HEK293T (cell line): ENCODE results near the gene CARD11.

ENCODE experiments used
- CTBP1 ChIP-seq: fragments of 450-650 bp; IDR thresholded peaks from 2 replicates; pipeline ENCODE4 v1.6.1; 2016; ENCODE audit warnings: borderline replicate concordance
- FOXA1 ChIP-seq: fragments of 450-650 bp; IDR thresholded peaks from 2 replicates; pipeline ENCODE4 v1.6.1; 2016; ENCODE audit warnings: mild to moderate bottlenecking
- FOXK2 ChIP-seq: fragments of 450-650 bp; IDR thresholded peaks from 2 replicates; pipeline ENCODE4 v1.6.1; 2016; ENCODE audit warnings: mild to moderate bottlenecking
- FOXM1 ChIP-seq: fragments of 450-650 bp; IDR thresholded peaks from 2 replicates; pipeline ENCODE4 v1.6.1; 2017; ENCODE audit warnings: mild to moderate bottlenecking, borderline replicate concordance
- SP1 ChIP-seq: fragments of 450-650 bp; IDR thresholded peaks from 2 replicates; pipeline ENCODE4 v1.6.1; 2017
- SUZ12 ChIP-seq: fragments of 450-650 bp; IDR thresholded peaks from 2 replicates; pipeline ENCODE4 v1.6.1; 2016; ENCODE audit warnings: mild to moderate bottlenecking

DNA sequence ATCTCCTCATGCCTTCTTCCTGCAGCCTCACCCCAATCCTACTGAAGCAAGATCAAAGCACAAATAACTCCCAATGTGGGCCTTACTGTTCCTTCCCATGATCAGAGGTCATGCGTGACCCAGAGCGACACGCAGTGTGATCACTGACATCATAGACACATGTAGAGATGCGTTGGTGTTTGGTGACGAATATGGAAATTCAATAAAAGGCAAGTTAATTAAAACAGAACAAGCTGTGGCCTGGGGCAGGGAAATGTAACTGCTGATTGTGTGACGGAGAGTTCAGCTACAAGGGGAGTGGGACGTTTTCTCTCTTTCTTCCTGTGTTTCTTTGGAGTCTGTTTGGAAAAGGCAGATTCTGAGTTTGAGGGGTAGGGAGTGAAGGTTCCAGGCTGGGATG is 34.8 kb upstream of the CARD11 start:
- TF ChIP-seq CTBP1 = no peak
- no peak for TF ChIP-seq SUZ12
- no peak for TF ChIP-seq SP1
- TF ChIP-seq FOXA1 = no peak
- no peak for TF ChIP-seq FOXK2
- no peak for TF ChIP-seq FOXM1
